ENCODE results near the gene RYR2.

The RYR2 gene

DNA sequence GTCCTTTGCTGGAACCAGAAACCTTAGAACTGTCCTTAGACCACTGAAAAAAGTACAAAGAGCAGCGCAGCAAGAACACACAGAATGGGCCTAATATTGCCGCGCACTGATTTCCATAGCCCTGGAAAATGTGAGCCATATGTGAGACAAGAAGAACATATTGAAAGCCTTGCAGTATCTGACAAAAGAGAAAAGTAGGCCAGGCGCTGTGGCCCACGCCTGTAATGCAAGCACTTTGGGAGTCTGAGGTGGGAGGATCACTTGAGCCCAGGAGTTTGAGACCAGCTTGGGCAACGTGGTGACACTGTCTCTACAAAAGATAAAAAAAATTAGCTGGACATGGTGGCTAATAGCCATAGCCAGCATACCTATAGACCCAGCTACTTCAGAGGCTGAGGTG lies 300.7 kb downstream of the RYR2 start:
- H3K27ac ChIP-seq (ENCODE audit: low read depth, low read length, poor library complexity, severe bottlenecking), result no peak overlapping the region
- H3K27me3 ChIP-seq (ENCODE audit: insufficient read depth, low read length), result no peaks in the 10 kb centered on the region
- no peak overlapping the region for H3K4me3 ChIP-seq (ENCODE audit: low read depth, low read length, poor library complexity, severe bottlenecking)
- TF ChIP-seq EZH2 (IDR thresholded peaks at IDR 0.05; ENCODE audit: borderline replicate concordance, low read length), result no peak
- TF ChIP-seq, protein P1, sequence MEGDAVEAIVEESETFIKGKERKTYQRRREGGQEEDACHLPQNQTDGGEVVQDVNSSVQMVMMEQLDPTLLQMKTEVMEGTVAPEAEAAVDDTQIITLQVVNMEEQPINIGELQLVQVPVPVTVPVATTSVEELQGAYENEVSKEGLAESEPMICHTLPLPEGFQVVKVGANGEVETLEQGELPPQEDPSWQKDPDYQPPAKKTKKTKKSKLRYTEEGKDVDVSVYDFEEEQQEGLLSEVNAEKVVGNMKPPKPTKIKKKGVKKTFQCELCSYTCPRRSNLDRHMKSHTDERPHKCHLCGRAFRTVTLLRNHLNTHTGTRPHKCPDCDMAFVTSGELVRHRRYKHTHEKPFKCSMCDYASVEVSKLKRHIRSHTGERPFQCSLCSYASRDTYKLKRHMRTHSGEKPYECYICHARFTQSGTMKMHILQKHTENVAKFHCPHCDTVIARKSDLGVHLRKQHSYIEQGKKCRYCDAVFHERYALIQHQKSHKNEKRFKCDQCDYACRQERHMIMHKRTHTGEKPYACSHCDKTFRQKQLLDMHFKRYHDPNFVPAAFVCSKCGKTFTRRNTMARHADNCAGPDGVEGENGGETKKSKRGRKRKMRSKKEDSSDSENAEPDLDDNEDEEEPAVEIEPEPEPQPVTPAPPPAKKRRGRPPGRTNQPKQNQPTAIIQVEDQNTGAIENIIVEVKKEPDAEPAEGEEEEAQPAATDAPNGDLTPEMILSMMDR (IDR thresholded peaks at IDR 0.05; ENCODE audit: low read length), result no peak
- H3K36me3 ChIP-seq (ENCODE audit: insufficient read depth, low read length), result no peaks in the 10 kb centered on the region
- no peaks in the 10 kb centered on the region for H3K79me2 ChIP-seq (ENCODE audit: insufficient read depth, low read length)
- no peaks in the 10 kb centered on the region for H3K9me3 ChIP-seq (ENCODE audit: low read length)
- H2AFZ ChIP-seq (ENCODE audit: low read length), result no peak overlapping the region
- H3K9ac ChIP-seq (ENCODE audit: low read length), result no peak overlapping the region
- no peaks in the 10 kb centered on the region for H4K20me1 ChIP-seq (ENCODE audit: insufficient read depth, low read length)
- H3K4me2 ChIP-seq (ENCODE audit: low read length), result no peak overlapping the region
- no peaks in the 10 kb centered on the region for H3F3A ChIP-seq (ENCODE audit: insufficient read depth, low read length)
- H3K9me2 ChIP-seq (ENCODE audit: low read depth, low read length), result no peaks in the 10 kb centered on the region
- no peaks in the 10 kb centered on the region for H3K4me1 ChIP-seq (ENCODE audit: insufficient read depth, low read length, severe bottlenecking)

DNA sequence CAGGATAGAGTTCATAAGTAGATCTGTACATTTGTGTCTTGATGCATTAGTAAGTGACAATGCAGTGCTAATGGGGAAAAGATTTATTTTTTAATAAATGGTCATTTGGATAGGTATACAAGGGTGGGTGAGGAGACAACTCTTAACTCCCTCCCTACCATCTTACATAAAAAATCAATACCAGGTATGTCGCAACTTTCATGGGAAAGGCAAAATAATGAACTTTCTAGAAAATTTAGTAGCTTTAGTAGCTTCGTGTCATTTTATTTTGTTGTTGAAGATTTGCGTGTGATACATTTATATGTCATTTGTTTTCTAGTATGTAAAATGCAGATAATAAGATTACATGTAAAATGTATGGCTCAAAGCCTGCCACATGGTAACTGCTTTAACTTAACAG lies 310.8 kb downstream of the RYR2 start:
- no peak overlapping the region for H2AFZ ChIP-seq (ENCODE audit: low read length)
- H3K27ac ChIP-seq (ENCODE audit: low read depth, low read length, poor library complexity, severe bottlenecking), result no peak overlapping the region
- no peaks in the 10 kb centered on the region for H3F3A ChIP-seq (ENCODE audit: insufficient read depth, low read length)
- H3K36me3 ChIP-seq (ENCODE audit: insufficient read depth, low read length), result no peaks in the 10 kb centered on the region
- H3K4me3 ChIP-seq (ENCODE audit: low read depth, low read length, poor library complexity, severe bottlenecking), result no peak overlapping the region
- no peak overlapping the region for H3K4me2 ChIP-seq (ENCODE audit: low read length)
- H3K9ac ChIP-seq (ENCODE audit: low read length), result no peak overlapping the region
- H3K27me3 ChIP-seq (ENCODE audit: insufficient read depth, low read length), result no peaks in the 10 kb centered on the region
- no peak for TF ChIP-seq EZH2 (IDR thresholded peaks at IDR 0.05; ENCODE audit: borderline replicate concordance, low read length)
- TF ChIP-seq, protein P1 (IDR thresholded peaks at IDR 0.05; ENCODE audit: low read length), result no peak
- H4K20me1 ChIP-seq (ENCODE audit: insufficient read depth, low read length), result no peaks in the 10 kb centered on the region
- no peaks in the 10 kb centered on the region for H3K79me2 ChIP-seq (ENCODE audit: insufficient read depth, low read length)
- no peaks in the 10 kb centered on the region for H3K9me3 ChIP-seq (ENCODE audit: low read length)
- no peaks in the 10 kb centered on the region for H3K9me2 ChIP-seq (ENCODE audit: low read depth, low read length)
- H3K4me1 ChIP-seq (ENCODE audit: insufficient read depth, low read length, severe bottlenecking), result no peaks in the 10 kb centered on the region

- Histone ChIP-seq H3K4me1 (ENCODE audit: insufficient read depth, low read length, severe bottlenecking) (no peaks in the 10 kb centered on the region), H3K4me2 (ENCODE audit: low read length) (no peak overlapping the region), H3K9me2 (ENCODE audit: low read depth, low read length) (no peaks in the 10 kb centered on the region), H2AFZ (ENCODE audit: low read length) (no peak overlapping the region), H3K27me3 (ENCODE audit: insufficient read depth, low read length) (no peaks in the 10 kb centered on the region), H3K79me2 (ENCODE audit: insufficient read depth, low read length) (no peaks in the 10 kb centered on the region), H4K20me1 (ENCODE audit: insufficient read depth, low read length) (no peaks in the 10 kb centered on the region), H3K27ac (ENCODE audit: low read depth, low read length, poor library complexity, severe bottlenecking) (no peak overlapping the region), H3F3A (ENCODE audit: insufficient read depth, low read length) (no peaks in the 10 kb centered on the region), H3K36me3 (ENCODE audit: insufficient read depth, low read length) (no peaks in the 10 kb centered on the region), H3K4me3 (ENCODE audit: low read depth, low read length, poor library complexity, severe bottlenecking) (no peak overlapping the region), H3K9me3 (ENCODE audit: low read length) (no peaks in the 10 kb centered on the region), H3K9ac (ENCODE audit: low read length) (no peak overlapping the region)
- no peak for TF ChIP-seq EZH2 (IDR thresholded peaks at IDR 0.05; ENCODE audit: borderline replicate concordance, low read length)
- TF ChIP-seq, protein P1 (IDR thresholded peaks at IDR 0.05; ENCODE audit: low read length), result no peak
Observed at GRCh38 chr1:237353918-237354317, 311.9 kb downstream of the RYR2 start.
